Activated T-cell treated with anti-CD3 and anti-CD28 coated beads for 48 hours (primary cell): Measurements from ENCODE around the gene TMEM150C.
"Not testable (repeated sequence)": the region's sequence is repeated elsewhere in the genome, so short reads cannot be mapped to it uniquely, and the experiment has no call there.

Experiments used
- DNase-seq: peaks from one replicate; pipeline ENCODE4 v3.0.0-alpha.2; 2020; ENCODE audit warnings: low read depth

The TMEM150C gene

GRCh38 chr4:82473621-82474164, 88.1 kb downstream of the TMEM150C start:
- no peak for DNase-seq

- not testable (repeated sequence) for DNase-seq
Observed at GRCh38 chr4:82473080-82473479, 88.7 kb downstream of the TMEM150C start.

GRCh38 chr4:82469791-82470345, 91.9 kb downstream of the TMEM150C start:
- no peak for DNase-seq

- no peak for DNase-seq
Observed at GRCh38 chr4:82467471-82467870, 94.3 kb downstream of the TMEM150C start.

- DNase-seq, result no peak
Observed at GRCh38 chr4:82463221-82463620, 98.6 kb downstream of the TMEM150C start.

- peak; percentile 76 for DNase-seq
Observed at GRCh38 chr4:82462415-82462831, 99.4 kb downstream of the TMEM150C start.

- DNase-seq, result no peak
Observed at GRCh38 chr4:82461710-82462109, 100.1 kb downstream of the TMEM150C start.

- no peak for DNase-seq
Observed at GRCh38 chr4:82458729-82459128, 103.1 kb downstream of the TMEM150C start.

- no peak for DNase-seq
Observed at GRCh38 chr4:82457266-82457665, 104.5 kb downstream of the TMEM150C start.

GRCh38 chr4:82452026-82452425, 109.8 kb downstream of the TMEM150C start:
- no peak for DNase-seq

GRCh38 chr4:82450966-82451755, 110.6 kb downstream of the TMEM150C start:
- no peak for DNase-seq

GRCh38 chr4:82447886-82448285, 113.9 kb downstream of the TMEM150C start:
- no peak for DNase-seq

- no peak for DNase-seq
Observed at GRCh38 chr4:82439088-82439487, 122.7 kb downstream of the TMEM150C start.

- no peak for DNase-seq
Observed at GRCh38 chr4:82437285-82438005, 124.3 kb downstream of the TMEM150C start.

GRCh38 chr4:82436780-82437179, 125.0 kb downstream of the TMEM150C start:
- no peak for DNase-seq

GRCh38 chr4:82436130-82436529, 125.7 kb downstream of the TMEM150C start:
- no peak for DNase-seq

- DNase-seq, result no peak
Observed at GRCh38 chr4:82434949-82435348, 126.8 kb downstream of the TMEM150C start.

GRCh38 chr4:82433791-82434190, 128.0 kb downstream of the TMEM150C start:
- DNase-seq, result no peak
